GM12872 (cell line): Measurements from ENCODE around the gene TUB.

Source experiments
- CTCF ChIP-seq: IDR thresholded peaks from 3 replicates; pipeline ENCODE4 v1.5.1; 2011; ENCODE audit warnings: low read depth, mild to moderate bottlenecking, low read length, moderate library complexity; ENCODE audit not compliant: insufficient read depth

TUB gene

GRCh38 chr11:8103909-8104308, 22.9 kb downstream of the TUB start:
- no peak for TF ChIP-seq CTCF

- no peak for TF ChIP-seq CTCF
Observed at GRCh38 chr11:8105133-8105532, 24.1 kb downstream of the TUB start.

- TF ChIP-seq CTCF, result no peak
Observed at GRCh38 chr11:8105666-8106065, 24.7 kb downstream of the TUB start.

- TF ChIP-seq CTCF, result no peak
Observed at GRCh38 chr11:8106679-8107078, 25.7 kb downstream of the TUB start.

- no peak for TF ChIP-seq CTCF
Observed at GRCh38 chr11:8107642-8108041, 26.6 kb downstream of the TUB start.

GRCh38 chr11:8108421-8108820, 27.4 kb downstream of the TUB start:
- TF ChIP-seq CTCF, result no peak

- TF ChIP-seq CTCF, result no peak
Observed at GRCh38 chr11:8109675-8110074, 28.7 kb downstream of the TUB start.

- TF ChIP-seq CTCF, result no peak
Observed at GRCh38 chr11:8110396-8110795, 29.4 kb downstream of the TUB start.
